ENCODE data around the gene CINP.

DNA sequence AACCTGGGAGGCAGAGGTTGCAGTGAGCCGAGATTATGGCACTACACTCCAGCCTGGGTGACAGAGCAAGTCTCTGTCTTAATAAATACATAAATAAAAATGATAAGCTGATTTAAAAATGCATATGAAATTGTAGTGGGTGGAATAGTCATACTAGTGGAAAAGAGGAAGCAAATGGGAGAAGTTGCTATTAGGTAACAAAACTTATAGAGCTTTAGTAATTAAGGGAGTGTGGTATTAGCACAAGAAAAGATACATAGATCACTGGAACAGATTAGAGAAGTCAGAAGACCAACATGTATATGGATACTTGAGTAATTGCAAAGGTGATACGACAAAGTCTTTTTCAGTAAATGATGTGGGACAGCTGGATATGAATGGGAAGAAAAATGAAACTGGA lies 26.6 kb upstream of the CINP start:
- TF ChIP-seq, protein P1, sequence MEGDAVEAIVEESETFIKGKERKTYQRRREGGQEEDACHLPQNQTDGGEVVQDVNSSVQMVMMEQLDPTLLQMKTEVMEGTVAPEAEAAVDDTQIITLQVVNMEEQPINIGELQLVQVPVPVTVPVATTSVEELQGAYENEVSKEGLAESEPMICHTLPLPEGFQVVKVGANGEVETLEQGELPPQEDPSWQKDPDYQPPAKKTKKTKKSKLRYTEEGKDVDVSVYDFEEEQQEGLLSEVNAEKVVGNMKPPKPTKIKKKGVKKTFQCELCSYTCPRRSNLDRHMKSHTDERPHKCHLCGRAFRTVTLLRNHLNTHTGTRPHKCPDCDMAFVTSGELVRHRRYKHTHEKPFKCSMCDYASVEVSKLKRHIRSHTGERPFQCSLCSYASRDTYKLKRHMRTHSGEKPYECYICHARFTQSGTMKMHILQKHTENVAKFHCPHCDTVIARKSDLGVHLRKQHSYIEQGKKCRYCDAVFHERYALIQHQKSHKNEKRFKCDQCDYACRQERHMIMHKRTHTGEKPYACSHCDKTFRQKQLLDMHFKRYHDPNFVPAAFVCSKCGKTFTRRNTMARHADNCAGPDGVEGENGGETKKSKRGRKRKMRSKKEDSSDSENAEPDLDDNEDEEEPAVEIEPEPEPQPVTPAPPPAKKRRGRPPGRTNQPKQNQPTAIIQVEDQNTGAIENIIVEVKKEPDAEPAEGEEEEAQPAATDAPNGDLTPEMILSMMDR (IDR thresholded peaks at IDR 0.05): no peak
- TF ChIP-seq POLR2A (IDR thresholded peaks at IDR 0.05): no peak
- TF ChIP-seq POLR2AphosphoS5 (IDR thresholded peaks at IDR 0.05): no peak
